Peyer's patch (tissue), 4 donors: ENCODE results near the gene SLC39A5.

Experiments used
- CTCF ChIP-seq, 6 experiments: fragments of 450-650 bp in 4 of 6; fragments of 200-600 bp in 2 of 6; sonication (generic) in 1 of 6; IDR thresholded peaks; one replicate each; pipeline ENCODE4 v1.5.1; 2017 to 2019; ENCODE audit warnings: antibody characterized with exemption in 6 of 6, mild to moderate bottlenecking in 3 of 6, moderate library complexity in 1 of 6
- POLR2A ChIP-seq, 2 donors: fragments of 450-650 bp; IDR thresholded peaks; one replicate each; pipeline ENCODE4 v1.5.1; 2017; ENCODE audit warnings: antibody characterized with exemption in 2 of 2, mild to moderate bottlenecking in 2 of 2, moderate library complexity in 2 of 2

- TF ChIP-seq POLR2A (IDR thresholded peaks at IDR 0.05) = no peak
- no peak for TF ChIP-seq CTCF (IDR thresholded peaks at IDR 0.05)
These were observed 37.3 kb upstream of the SLC39A5 start for GRCh38 chr12:56192582-56192981.
